Panc1 (cell line): ENCODE measurements around the gene FANCB. TPM values are rescaled to one million over a fixed set of nuclear protein-coding genes. Genes with fewer than 3 reads are reported as not detected.

Experiments used
- ATAC-seq: fragments of 200-7000 bp; cut with Tn5 transposase; 2 replicates; pipeline ENCODE4 v1.9.1; 2020; ENCODE audit warnings: mild to moderate bottlenecking, moderate library complexity
- Bru-seq: library from RNA; stranded (reverse); fragments of 400-500 nt; gene quantifications from one replicate; lab custom pipeline; 2021; lab: Mats Ljungman, UMichigan
- BruChase-seq, 2 experiments: library from RNA; stranded (reverse); fragments of 400-500 nt; gene quantifications; one replicate each; lab custom pipeline; 2021; lab: Mats Ljungman, UMichigan
- BruUV-seq: library from RNA; stranded (reverse); fragments of 400-500 nt; replicated peaks from 2 replicates; lab custom pipeline; 2021; lab: Mats Ljungman, UMichigan
- CTCF ChIA-PET: fragments of 300-600 bp; sonication (Branson Sonifier 250); formaldehyde crosslinking; loops from one replicate; lab custom pipeline; 2022; ENCODE audit warnings: antibody characterized with exemption; lab: Charles Lee
- POLR2A ChIA-PET: fragments of 300-600 bp; sonication (Branson Sonifier 250); formaldehyde crosslinking; loops from one replicate; lab custom pipeline; 2022; ENCODE audit warnings: antibody characterized with exemption; lab: Charles Lee
- DNase-seq: peaks from one replicate; pipeline ENCODE4 v3.0.0-alpha.2; 2010; ENCODE audit warnings: low read depth, low spot score
- H3K27ac ChIP-seq: 2 replicates; pipeline ENCODE4 v1.5.1; 2011; ENCODE audit warnings: mild to moderate bottlenecking, low read length, inconsistent platforms
- H3K27me3 ChIP-seq: fragments of 200-500 bp; sonication (Bioruptor generic); 2 replicates; pipeline ENCODE4 v1.6.0; 2014; ENCODE audit warnings: low read length, inconsistent platforms; ENCODE audit not compliant: control insufficient read depth, insufficient read depth
- H3K36me3 ChIP-seq: fragments of 200-500 bp; sonication (Bioruptor generic); 2 replicates; pipeline ENCODE4 v1.5.1; 2014; ENCODE audit warnings: inconsistent platforms, mild to moderate bottlenecking, low read length, moderate library complexity; ENCODE audit not compliant: control insufficient read depth, insufficient read depth
- H3K4me1 ChIP-seq: 2 replicates; pipeline ENCODE4 v1.5.1; 2011; ENCODE audit warnings: inconsistent platforms, mild to moderate bottlenecking, low read length, moderate library complexity; ENCODE audit not compliant: control insufficient read depth, insufficient read depth
- H3K4me3 ChIP-seq, 2 experiments: 2 replicates each; pipeline ENCODE4 v1.5.1; 2011 to 2012; ENCODE audit warnings: low read depth in 2 of 2, low read length in 2 of 2, mild to moderate bottlenecking in 2 of 2, inconsistent platforms in 1 of 2, moderate library complexity in 1 of 2
- H3K9me3 ChIP-seq: fragments of 200-500 bp; sonication (Bioruptor generic); 2 replicates; pipeline ENCODE4 v1.5.1; 2014; ENCODE audit warnings: low read depth, mild to moderate bottlenecking, inconsistent platforms, low read length, moderate library complexity; ENCODE audit not compliant: control insufficient read depth, insufficient read depth
- POLR2AphosphoS5 ChIP-seq: IDR thresholded peaks from 2 replicates; pipeline ENCODE4 v1.6.1; 2012; ENCODE audit warnings: mild to moderate bottlenecking, low read depth, low read length, moderate library complexity
- SIN3A ChIP-seq: IDR thresholded peaks from 2 replicates; pipeline ENCODE4 v1.6.1; 2012; ENCODE audit warnings: low read depth, mild to moderate bottlenecking, low read length, moderate library complexity, borderline replicate concordance; ENCODE audit not compliant: insufficient read depth
- TCF7L2 ChIP-seq: IDR thresholded peaks from 2 replicates; pipeline ENCODE4 v1.6.1; 2011; ENCODE audit warnings: mild to moderate bottlenecking, low read depth, low read length, inconsistent platforms
- in situ Hi-C: cut with HindIII; loops from 2 replicates; pipeline ENCODE4 v1.10.0; 2016; ENCODE audit warnings: low sequenced_read_pairs, low pct_unique_long_range_greater_than_20kb
- intact Hi-C: fragments of 100-400 bp; cut with micrococcal nuclease; formaldehyde crosslinking; loops from one replicate; pipeline ENCODE4 v1.10.0; 2022; ENCODE audit not compliant: unreplicated experiment
- long read RNA-seq: library from polyadenylated mRNA; unstranded; transcript quantifications from one replicate; pipeline ENCODE4 v2.0.0, GENCODE V29; 2021; ENCODE audit not compliant: unreplicated experiment
- polyA plus RNA-seq: library from polyadenylated mRNA; unstranded; fragments of >200 nt; gene quantifications from one replicate; pipeline ENCODE4 v1.2.1, GENCODE V29; 2012; ENCODE audit warnings: missing spikeins; ENCODE audit not compliant: insufficient read length
- total RNA-seq: library from RNA; stranded (reverse); gene quantifications from one replicate; pipeline ENCODE4 v1.2.1, GENCODE V29; 2021; ENCODE audit not compliant: unreplicated experiment
- TF ChIP-seq, protein P1 (sequence below), 2 experiments: IDR thresholded peaks; 2 replicates each; pipeline ENCODE4 v1.6.1; 2011 to 2012; ENCODE audit warnings: low read depth in 2 of 2, control low read depth in 1 of 2, low read length in 1 of 2, mild to moderate bottlenecking in 1 of 2, moderate library complexity in 1 of 2; ENCODE audit not compliant: insufficient read depth in 1 of 2
- TF ChIP-seq, protein P2 (sequence below): fragments of 450-650 bp; IDR thresholded peaks from 2 replicates; pipeline ENCODE4 v1.5.1; 2017; ENCODE audit warnings: mild to moderate bottlenecking

FANCB gene
- total RNA-seq, result 4.8 TPM
- polyA plus RNA-seq, result 0.73 TPM
- Bru-seq, nascent RNA, result percentile 62 among the genes with signal in this experiment
- percentile 77 among the genes with signal in this experiment for BruChase-seq, experiment 1, labeled RNA remaining after a 2-hour chase
- BruChase-seq, experiment 2, labeled RNA remaining after a 6-hour chase, result percentile 65 among the genes with signal in this experiment
- long read RNA-seq, partial matches to known transcripts, result 5 of 12 reads
- long read RNA-seq, other reads (novel, unspliced or antisense), result 2 of 12 reads

- in situ Hi-C loops, result no loop called here
- POLR2A ChIA-PET, result no interaction called here
- Histone ChIP-seq H3K27ac (peak within 1 kb of the TSS; percentile 72), H3K4me1 (no peaks in the 10 kb centered on the region), H3K36me3 (no peaks in the 10 kb centered on the region), H3K27me3 (no peaks in the 10 kb centered on the region), H3K4me3 (peak within 1 kb of the TSS; percentile 68 to 87), H3K9me3 (no peaks in the 10 kb centered on the region)
- intact Hi-C loops, result no loop called here
- ATAC-seq, result peak; percentile 98
- no TSS peak for BruUV-seq
- peak; percentile 46 for DNase-seq
- CTCF ChIA-PET, result no interaction called here
- TF ChIP-seq, protein P1, sequence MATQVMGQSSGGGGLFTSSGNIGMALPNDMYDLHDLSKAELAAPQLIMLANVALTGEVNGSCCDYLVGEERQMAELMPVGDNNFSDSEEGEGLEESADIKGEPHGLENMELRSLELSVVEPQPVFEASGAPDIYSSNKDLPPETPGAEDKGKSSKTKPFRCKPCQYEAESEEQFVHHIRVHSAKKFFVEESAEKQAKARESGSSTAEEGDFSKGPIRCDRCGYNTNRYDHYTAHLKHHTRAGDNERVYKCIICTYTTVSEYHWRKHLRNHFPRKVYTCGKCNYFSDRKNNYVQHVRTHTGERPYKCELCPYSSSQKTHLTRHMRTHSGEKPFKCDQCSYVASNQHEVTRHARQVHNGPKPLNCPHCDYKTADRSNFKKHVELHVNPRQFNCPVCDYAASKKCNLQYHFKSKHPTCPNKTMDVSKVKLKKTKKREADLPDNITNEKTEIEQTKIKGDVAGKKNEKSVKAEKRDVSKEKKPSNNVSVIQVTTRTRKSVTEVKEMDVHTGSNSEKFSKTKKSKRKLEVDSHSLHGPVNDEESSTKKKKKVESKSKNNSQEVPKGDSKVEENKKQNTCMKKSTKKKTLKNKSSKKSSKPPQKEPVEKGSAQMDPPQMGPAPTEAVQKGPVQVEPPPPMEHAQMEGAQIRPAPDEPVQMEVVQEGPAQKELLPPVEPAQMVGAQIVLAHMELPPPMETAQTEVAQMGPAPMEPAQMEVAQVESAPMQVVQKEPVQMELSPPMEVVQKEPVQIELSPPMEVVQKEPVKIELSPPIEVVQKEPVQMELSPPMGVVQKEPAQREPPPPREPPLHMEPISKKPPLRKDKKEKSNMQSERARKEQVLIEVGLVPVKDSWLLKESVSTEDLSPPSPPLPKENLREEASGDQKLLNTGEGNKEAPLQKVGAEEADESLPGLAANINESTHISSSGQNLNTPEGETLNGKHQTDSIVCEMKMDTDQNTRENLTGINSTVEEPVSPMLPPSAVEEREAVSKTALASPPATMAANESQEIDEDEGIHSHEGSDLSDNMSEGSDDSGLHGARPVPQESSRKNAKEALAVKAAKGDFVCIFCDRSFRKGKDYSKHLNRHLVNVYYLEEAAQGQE (IDR thresholded peaks at IDR 0.05; ENCODE audit: insufficient read depth in 1 of 2, low read depth in 2 of 2, low read length in 1 of 2), result no peak
- TF ChIP-seq, protein P2, sequence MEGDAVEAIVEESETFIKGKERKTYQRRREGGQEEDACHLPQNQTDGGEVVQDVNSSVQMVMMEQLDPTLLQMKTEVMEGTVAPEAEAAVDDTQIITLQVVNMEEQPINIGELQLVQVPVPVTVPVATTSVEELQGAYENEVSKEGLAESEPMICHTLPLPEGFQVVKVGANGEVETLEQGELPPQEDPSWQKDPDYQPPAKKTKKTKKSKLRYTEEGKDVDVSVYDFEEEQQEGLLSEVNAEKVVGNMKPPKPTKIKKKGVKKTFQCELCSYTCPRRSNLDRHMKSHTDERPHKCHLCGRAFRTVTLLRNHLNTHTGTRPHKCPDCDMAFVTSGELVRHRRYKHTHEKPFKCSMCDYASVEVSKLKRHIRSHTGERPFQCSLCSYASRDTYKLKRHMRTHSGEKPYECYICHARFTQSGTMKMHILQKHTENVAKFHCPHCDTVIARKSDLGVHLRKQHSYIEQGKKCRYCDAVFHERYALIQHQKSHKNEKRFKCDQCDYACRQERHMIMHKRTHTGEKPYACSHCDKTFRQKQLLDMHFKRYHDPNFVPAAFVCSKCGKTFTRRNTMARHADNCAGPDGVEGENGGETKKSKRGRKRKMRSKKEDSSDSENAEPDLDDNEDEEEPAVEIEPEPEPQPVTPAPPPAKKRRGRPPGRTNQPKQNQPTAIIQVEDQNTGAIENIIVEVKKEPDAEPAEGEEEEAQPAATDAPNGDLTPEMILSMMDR, result no peak
- TF ChIP-seq SIN3A, result peak; percentile 85; the same call in 1 of the 2 replicates
Observed at GRCh38 chrX:14872851-14873675, at the start of gene FANCB, which contains the start of gene MOSPD2. TSS of gene FANCB (minus strand) at chrX:14873069. CDS start at chrX:14865510, 7,559 bp downstream. TSS of gene MOSPD2 (plus strand) at chrX:14873421. CDS start at chrX:14873529, 108 bp downstream.

DNA sequence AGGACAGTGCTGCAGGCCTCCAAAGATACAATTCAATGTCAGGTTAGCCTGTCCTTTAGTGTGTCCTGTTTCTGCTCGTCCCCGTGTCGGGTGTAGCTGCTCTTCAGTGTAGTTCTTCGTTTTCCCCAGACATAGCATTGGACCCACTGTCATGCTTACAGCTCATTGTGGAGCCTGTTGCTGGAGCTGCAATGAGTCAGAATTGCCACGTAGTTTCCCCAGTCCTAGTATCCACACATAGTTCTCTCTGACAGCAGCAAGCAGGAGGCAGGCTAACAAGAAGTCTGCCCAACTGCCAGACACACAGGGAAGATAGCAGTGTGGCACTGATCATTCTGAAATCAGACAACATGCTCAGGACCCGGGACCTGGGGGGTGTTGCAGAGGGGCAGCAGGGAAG, 49.6 kb upstream of the FANCB start:
- DNase-seq (no peak), ATAC-seq (no peak)
- no peak overlapping the region for H3K27ac ChIP-seq
- intact Hi-C loops (no loop called here), in situ Hi-C loops (no loop called here)
- H3K27me3 ChIP-seq, result no peaks in the 10 kb centered on the region
- TF ChIP-seq TCF7L2 (no peak), POLR2AphosphoS5 (no peak), SIN3A (no peak)
- TF ChIP-seq, protein P1 (IDR thresholded peaks at IDR 0.05; ENCODE audit: insufficient read depth in 1 of 2, low read depth in 2 of 2, low read length in 1 of 2), result no peak
- TF ChIP-seq, protein P2, result no peak
- H3K4me1 ChIP-seq, result no peaks in the 10 kb centered on the region
- H3K36me3 ChIP-seq, result no peaks in the 10 kb centered on the region
- POLR2A ChIA-PET, result no interaction called here
- H3K4me3 ChIP-seq, result no peak overlapping the region
- no TSS peak for BruUV-seq
- no peaks in the 10 kb centered on the region for H3K9me3 ChIP-seq
- CTCF ChIA-PET, result no interaction called here
